HEK293 (cell line): ENCODE results near the gene XIRP2.

Source experiments
- ATF2 ChIP-seq: fragments of 450-650 bp; formaldehyde crosslinking; IDR thresholded peaks from 2 replicates; pipeline ENCODE4 v1.5.1; 2016; ENCODE audit warnings: missing biosample characterization, missing genetic modification characterization, low read depth
- BCL11B ChIP-seq: fragments of 450-650 bp; formaldehyde crosslinking; IDR thresholded peaks from 2 replicates; pipeline ENCODE4 v1.5.1; 2016; ENCODE audit warnings: low read depth, missing biosample characterization, missing genetic modification characterization
- CTCF ChIP-seq: fragments of 450-650 bp; formaldehyde crosslinking; IDR thresholded peaks from 2 replicates; pipeline ENCODE4 v1.5.1; 2016; ENCODE audit warnings: missing biosample characterization, missing genetic modification characterization
- KLF16 ChIP-seq: fragments of 450-650 bp; formaldehyde crosslinking; IDR thresholded peaks from 2 replicates; pipeline ENCODE4 v1.5.1; 2017; ENCODE audit warnings: missing biosample characterization, missing genetic modification characterization
- PBX3 ChIP-seq: sonication (generic); formaldehyde crosslinking; IDR thresholded peaks from 2 replicates; pipeline ENCODE4 v1.8.1; 2022; ENCODE audit warnings: mild to moderate bottlenecking, moderate library complexity, missing genetic modification reagents
- YY1 ChIP-seq: fragments of 450-650 bp; formaldehyde crosslinking; IDR thresholded peaks from 2 replicates; pipeline ENCODE4 v1.5.1; 2018; ENCODE audit warnings: missing biosample characterization, missing genetic modification characterization
- ZEB2 ChIP-seq: fragments of 450-650 bp; formaldehyde crosslinking; IDR thresholded peaks from 2 replicates; pipeline ENCODE4 v1.5.1; 2016; ENCODE audit warnings: missing biosample characterization, missing genetic modification characterization
- ZNF221 ChIP-seq: fragments of 450-650 bp; formaldehyde crosslinking; IDR thresholded peaks from 2 replicates; pipeline ENCODE4 v1.5.1; 2017; ENCODE audit warnings: missing biosample characterization, missing genetic modification characterization, borderline replicate concordance
- ZNF223 ChIP-seq: fragments of 450-650 bp; formaldehyde crosslinking; IDR thresholded peaks from 2 replicates; pipeline ENCODE4 v1.5.1; 2016; ENCODE audit warnings: missing biosample characterization, missing genetic modification characterization
- ZNF274 ChIP-seq, 2 experiments: fragments of 200-500 bp in 1 of 2; fragments of 450-650 bp in 1 of 2; sonication (Bioruptor generic) in 1 of 2; formaldehyde crosslinking in 1 of 2; IDR thresholded peaks; 2 replicates each; pipeline versions ENCODE4 v1.5.1 to v1.6.1; 2014 to 2016; ENCODE audit warnings: borderline replicate concordance in 1 of 2, inconsistent platforms in 1 of 2, low read length in 1 of 2, missing biosample characterization in 1 of 2, missing genetic modification characterization in 1 of 2
- ZNF624 ChIP-seq: fragments of 450-650 bp; formaldehyde crosslinking; IDR thresholded peaks from 2 replicates; pipeline ENCODE4 v1.5.1; 2017; ENCODE audit warnings: missing biosample characterization, missing genetic modification characterization
- ZNF658 ChIP-seq: fragments of 450-650 bp; formaldehyde crosslinking; IDR thresholded peaks from 2 replicates; pipeline ENCODE4; 2016; ENCODE audit warnings: missing biosample characterization, missing genetic modification characterization
- ZNF664 ChIP-seq: fragments of 450-650 bp; formaldehyde crosslinking; IDR thresholded peaks from 2 replicates; pipeline ENCODE4 v1.5.1; 2016; ENCODE audit warnings: missing biosample characterization, missing genetic modification characterization

GRCh38 chr2:167136879-167137596 is 248.8 kb downstream of the XIRP2 start:
- no peak for TF ChIP-seq ZNF221 (tag by site-specific recombination)
- TF ChIP-seq BCL11B (tag by site-specific recombination), result no peak
- TF ChIP-seq CTCF, result no peak
- no peak for TF ChIP-seq ZNF658
- no peak for TF ChIP-seq KLF16
- no peak for TF ChIP-seq ZNF274 (IDR thresholded peaks at IDR 0.05; ENCODE audit: low read length)
- TF ChIP-seq ZNF274 (tag by site-specific recombination; IDR thresholded peaks at IDR 0.05; ENCODE audit: borderline replicate concordance), result no peak
- TF ChIP-seq ZEB2 (tag by site-specific recombination), result no peak
- no peak for TF ChIP-seq YY1 (tag by site-specific recombination)
- TF ChIP-seq PBX3 (CRISPR knock-in tag), result no peak
- no peak for TF ChIP-seq ZNF223 (tag by site-specific recombination)
- TF ChIP-seq ZNF624 (tag by site-specific recombination), result no peak
- no peak for TF ChIP-seq ZNF664 (tag by site-specific recombination)
- no peak for TF ChIP-seq ATF2 (tag by site-specific recombination)
